HG02642 (cell line): ENCODE data around the gene ZSWIM1.
"Not testable (repeated sequence)": the region's sequence is repeated elsewhere in the genome, so short reads cannot be mapped to it uniquely, and the experiment has no call there.

ENCODE experiments used
- ATAC-seq: cut with Tn5 transposase; IDR thresholded peaks from one replicate; pipeline ENCODE4 v1.9.1; 2021; ENCODE audit warnings: mild to moderate bottlenecking; ENCODE audit not compliant: unreplicated experiment, poor library complexity

The ZSWIM1 gene

GRCh38 chr20:45853484-45853883 lies 27.5 kb upstream of the ZSWIM1 start:
- ATAC-seq, result no peak

- peak; percentile 97 for ATAC-seq
These were observed 23.7 kb upstream of the ZSWIM1 start, which contains the start of the genes ACOT8 and ZSWIM3 for GRCh38 chr20:45857114-45857881. ACOT8 (minus strand) TSS chr20:45857392; CDS start chr20:45857315, 77 bp downstream. ZSWIM3 (plus strand) TSS chr20:45857614; CDS start chr20:45857826, 212 bp downstream.

DNA sequence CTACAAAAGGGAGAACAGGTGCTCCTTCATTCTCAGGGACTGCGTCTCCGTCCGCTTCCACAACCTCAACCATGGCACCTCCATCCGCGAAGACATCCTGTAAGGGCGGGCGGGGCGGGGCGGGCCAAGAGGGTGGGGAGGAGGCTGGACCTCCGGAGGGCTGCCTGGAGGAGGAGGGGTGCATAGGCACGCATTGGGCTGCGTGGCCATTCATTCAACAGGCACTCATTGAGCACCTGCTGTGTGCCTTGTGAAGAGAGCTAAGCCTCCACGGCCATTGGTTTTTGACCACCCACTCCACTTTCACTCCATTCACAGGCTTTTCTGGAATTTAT lies 23.2 kb upstream of the ZSWIM1 start:
- ATAC-seq, result peak; percentile 12

DNA sequence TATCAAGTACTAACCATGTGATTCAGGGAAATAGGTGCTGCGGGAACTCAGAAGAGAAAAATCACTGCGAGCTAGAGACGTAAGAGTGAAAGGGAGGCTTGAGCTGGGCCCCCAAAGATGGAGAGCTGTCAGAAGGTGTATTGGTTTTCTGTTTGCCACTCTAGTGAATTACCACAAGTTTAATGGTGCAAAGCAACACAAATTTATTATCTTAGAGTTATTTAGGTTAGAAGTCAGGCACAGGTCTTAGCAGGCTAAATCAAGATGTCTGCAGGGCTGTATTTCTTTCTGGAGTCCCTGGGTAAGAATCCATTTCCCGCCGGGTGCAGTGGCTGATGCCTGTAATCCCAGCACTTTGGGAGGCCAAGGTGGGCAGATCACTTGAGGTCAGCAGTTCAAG lies 21.1 kb upstream of the ZSWIM1 start:
- no peak for ATAC-seq

DNA sequence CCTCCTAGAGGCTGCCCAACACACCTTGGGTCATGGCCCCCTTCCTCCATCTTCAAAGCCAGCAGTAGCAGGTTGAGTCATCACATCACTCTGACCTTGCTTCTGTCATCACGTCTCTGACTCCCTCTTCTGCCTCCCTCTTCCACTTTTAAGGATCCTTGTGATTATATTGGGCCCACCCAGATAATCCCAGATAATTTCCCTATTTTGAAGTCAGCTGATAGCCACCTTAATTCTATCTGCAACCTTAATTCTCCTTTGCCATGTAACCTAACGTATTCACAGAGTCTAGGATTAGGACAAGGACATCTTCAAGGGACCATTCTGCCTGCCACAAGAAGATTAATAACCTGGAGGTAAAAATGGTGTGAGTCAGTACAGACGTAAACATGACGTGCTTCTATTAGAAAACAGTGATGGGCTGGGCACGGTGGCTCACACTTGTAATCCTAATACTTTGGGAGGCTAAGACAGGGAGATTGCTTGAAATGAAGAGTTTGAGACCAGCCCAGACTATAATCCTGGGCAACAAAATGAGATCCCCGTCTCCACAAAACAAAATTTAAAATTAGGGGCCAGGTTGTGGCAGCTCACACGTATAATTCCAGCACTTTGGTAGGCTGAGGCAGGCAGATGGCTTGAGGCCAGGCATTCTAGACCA lies 20.3 kb upstream of the ZSWIM1 start:
- ATAC-seq, result no peak

GRCh38 chr20:45861221-45862075 lies 19.6 kb upstream of the ZSWIM1 start:
- no peak for ATAC-seq

DNA sequence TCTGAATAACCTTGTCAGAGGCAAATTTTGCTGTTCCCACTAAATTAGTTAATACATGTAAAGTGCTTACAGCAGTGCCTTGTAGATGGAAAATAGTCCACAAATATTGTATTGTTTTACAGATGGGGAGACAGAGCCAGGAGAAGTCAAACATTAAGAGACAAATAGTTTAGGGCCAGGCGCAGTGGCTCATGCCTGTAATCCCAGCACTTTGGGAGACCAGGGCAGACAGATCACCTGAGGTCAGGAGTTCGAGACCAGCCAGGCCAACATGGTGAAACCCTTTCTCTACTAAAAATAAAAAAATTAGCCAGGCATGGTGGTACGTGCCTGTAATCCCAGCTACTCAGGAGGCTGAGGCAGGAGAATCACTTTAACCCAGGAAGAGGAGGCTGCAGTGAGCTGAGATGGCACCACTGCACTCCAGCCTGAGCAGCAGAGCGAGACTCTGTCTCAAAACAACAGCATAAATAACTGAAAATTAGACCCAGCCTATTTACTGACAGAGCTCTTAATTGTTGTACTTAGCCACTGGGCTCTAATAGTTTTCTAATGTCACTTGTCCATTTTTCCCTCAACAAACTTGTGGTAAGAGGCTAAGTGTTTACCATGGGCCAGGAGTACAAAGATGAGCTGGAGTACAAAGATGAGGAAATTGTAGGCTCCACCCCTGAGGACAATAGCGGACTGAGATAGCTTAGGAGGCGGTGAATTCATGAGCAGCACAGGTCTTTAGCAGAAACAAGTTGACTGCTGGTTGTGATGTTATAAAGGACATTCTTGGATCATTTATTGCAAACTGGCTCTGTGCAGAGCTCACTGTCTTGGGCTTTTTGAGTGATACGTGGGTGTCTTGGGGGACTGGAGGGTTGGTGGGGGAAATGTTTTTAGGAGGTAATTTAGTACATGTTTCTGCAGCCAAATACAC lies 17.2 kb upstream of the ZSWIM1 start:
- no peak for ATAC-seq

GRCh38 chr20:45866454-45866853 lies 14.6 kb upstream of the ZSWIM1 start:
- ATAC-seq, result no peak

DNA sequence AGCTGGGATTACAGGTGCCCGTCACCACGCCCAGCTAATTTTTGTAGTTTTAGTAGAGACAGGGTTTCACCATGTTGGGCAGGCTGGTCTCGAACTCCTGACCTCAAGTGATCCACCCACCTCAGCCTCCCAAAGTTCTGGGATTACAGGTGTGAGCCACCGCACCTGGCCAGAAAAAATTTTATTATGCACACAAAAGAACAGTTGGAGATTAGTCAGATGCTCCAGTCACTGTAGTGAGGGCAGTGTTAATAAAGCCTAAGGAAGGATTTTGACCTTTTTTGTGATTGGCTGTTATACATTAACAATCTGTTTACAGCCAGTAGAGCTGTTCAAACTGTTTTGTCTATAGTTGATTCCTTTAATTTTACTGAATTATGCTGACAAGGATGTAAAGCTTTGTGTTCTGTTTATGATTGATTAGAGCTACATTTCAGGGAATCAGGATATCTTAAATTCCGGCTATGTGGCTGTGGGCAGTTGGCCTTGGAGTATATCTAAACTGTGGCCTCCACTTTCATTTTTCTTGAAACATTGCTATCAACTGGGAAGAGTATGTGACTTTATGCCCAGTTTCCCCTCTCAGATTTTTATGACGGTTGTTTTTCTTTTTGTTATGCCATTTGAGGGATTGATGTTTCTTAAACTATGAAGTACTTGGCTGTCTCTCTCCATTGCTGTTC lies 13.8 kb upstream of the ZSWIM1 start:
- no peak for ATAC-seq

GRCh38 chr20:45867819-45868176 lies 13.2 kb upstream of the ZSWIM1 start:
- ATAC-seq, result no peak

GRCh38 chr20:45872626-45873025 lies 8.4 kb upstream of the ZSWIM1 start:
- ATAC-seq, result no peak

GRCh38 chr20:45873409-45874103 lies 7.5 kb upstream of the ZSWIM1 start:
- no peak for ATAC-seq

DNA sequence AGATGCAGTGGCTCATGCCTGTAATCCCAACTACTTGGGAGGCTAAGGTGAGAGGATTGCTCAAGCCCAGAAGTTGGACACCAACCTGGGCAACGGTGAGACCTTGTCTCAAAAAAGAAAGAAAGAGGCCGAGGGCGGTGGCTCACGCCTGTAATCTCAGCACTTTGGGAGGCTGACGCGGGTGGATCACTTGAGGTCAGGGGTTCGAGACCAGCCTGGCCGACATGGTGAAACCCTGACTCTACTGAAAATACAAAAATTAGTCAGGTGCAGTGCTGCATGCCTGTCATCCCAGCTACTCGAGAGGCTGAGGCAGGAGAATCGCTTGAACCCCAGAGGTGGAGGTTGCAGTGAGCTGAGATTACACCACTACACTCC lies 6.9 kb upstream of the ZSWIM1 start:
- ATAC-seq, result not testable (repeated sequence)

GRCh38 chr20:45874576-45874975 lies 6.5 kb upstream of the ZSWIM1 start:
- no peak for ATAC-seq

DNA sequence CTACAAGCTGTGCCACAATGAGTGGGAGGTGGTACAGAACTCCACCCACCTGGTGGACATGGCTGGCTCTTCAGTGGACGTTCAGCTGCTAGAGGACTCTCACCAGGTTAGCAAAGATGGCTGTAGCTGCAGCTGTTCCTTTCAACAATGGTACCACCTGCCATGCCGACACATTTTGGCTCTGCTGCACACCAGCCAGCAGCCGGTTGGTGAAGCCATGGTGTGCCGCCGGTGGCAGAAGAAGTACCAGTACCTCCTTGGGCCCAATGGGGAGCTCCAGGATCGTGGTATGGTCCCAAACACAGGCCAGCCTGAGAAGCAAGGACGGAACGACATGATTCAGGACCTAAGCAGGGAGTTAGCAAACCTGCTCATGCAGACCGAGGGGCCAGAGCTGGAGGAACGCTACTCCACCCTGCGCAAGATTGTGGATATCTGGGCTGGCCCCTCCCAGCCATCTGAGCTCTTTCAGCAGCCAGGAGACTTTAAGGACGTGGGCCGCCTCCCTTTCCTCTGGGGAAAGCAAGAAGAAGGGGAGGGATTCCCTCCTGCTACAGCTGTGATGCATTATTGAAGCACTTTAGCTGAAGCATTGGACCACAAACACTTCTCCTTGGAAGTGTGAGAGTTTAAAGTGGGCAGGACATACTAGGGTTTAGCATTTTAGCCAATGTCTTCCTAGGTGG lies 2.8 kb upstream of the ZSWIM1 start:
- no peak for ATAC-seq

- ATAC-seq, result no peak
These were observed 1.6 kb downstream of the ZSWIM1 start for GRCh38 chr20:45882469-45883099.

DNA sequence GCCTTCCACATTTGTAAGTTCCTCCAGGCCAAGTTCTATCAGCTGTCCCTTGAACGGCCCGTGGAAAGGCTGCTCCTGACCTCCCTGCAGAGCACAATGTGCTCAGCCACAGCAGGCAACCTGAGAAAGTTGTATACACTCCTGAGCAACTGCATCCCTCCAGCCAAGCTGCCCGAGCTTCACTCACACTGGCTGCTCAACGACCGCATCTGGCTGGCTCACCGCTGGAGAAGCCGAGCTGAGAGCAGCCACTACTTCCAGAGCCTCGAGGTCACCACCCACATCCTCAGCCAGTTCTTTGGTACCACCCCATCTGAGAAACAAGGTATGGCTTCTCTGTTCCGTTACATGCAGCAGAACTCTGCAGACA lies 2.1 kb downstream of the ZSWIM1 start:
- ATAC-seq, result no peak
